HFFc6 (cell line): ENCODE data around the gene NUP133. TPM values are rescaled to one million over a fixed set of nuclear protein-coding genes. Genes with fewer than 3 reads are reported as not detected.

Experiments used
- DNase-seq: peaks from one replicate; pipeline ENCODE4 v3.0.0-alpha.2; 2018
- H3K27ac Mint-ChIP-seq: 2 replicates; pipeline ENCODE4 v1.8.0; 2020; ENCODE audit warnings: mild to moderate bottlenecking, mixed read lengths
- H3K27me3 Mint-ChIP-seq: 2 replicates; pipeline ENCODE4 v1.8.0; 2021; ENCODE audit warnings: mild to moderate bottlenecking, moderate library complexity, mixed read lengths; ENCODE audit not compliant: insufficient read depth
- H3K36me3 Mint-ChIP-seq: 2 replicates; pipeline ENCODE4 v1.8.0; 2021; ENCODE audit warnings: low read depth, mixed read lengths
- H3K4me1 Mint-ChIP-seq: 2 replicates; pipeline ENCODE4 v1.8.0; 2020; ENCODE audit warnings: low read depth, mixed read lengths
- H3K4me3 Mint-ChIP-seq: 2 replicates; pipeline ENCODE4 v1.8.0; 2020; ENCODE audit warnings: mild to moderate bottlenecking, moderate library complexity, mixed read lengths
- H3K9me3 Mint-ChIP-seq: 2 replicates; pipeline ENCODE4 v1.8.0; 2020; ENCODE audit warnings: mild to moderate bottlenecking, mixed read lengths
- total RNA-seq, 6 experiments: library from RNA; stranded (reverse); fragmentation: NEBNext Ultra II Directional; extraction: Animal tissue kit (Norgen Biotek cat#: 25700); gene quantifications; 2 replicates in 1 of 6; 3 replicates in 5 of 6; pipeline ENCODE4 v1.2.3, GENCODE V29; 2021
- TF ChIP-seq, protein P1 (sequence below): fragments of 200-600 bp; sonication (generic); IDR thresholded peaks from 2 replicates; pipeline ENCODE4 v1.5.0; 2021; ENCODE audit warnings: antibody characterized with exemption, mild to moderate bottlenecking

The NUP133 gene
- total RNA-seq, 6 experiments from 2014 or later = 34.3 to 42.8 (median 36.0) TPM

DNA sequence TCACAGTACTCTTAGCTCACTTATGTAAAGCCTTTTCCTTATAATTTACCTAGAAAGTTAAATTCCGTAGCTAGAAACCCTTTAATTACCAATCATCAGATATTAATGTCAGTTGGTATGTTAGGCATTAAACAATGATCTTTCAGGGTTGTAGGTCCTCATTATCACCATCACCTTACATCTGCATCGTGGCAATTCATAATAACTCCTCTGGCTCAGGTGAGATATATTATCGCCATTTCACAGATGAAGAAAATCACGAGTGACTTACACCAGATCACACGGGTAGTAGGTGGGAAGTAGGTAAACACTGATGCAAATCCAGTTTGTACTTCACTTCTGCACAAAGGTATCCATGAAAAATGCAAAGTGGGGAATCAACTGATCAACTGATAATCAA is 639 bp downstream of the NUP133 start:
- Mint-ChIP-seq H3K4me1 (peaks cover 19% of the 10 kb centered on the region), H3K27ac (peak overlapping the region; percentile 98), H3K36me3 (no peaks in the 10 kb centered on the region; the same call in 1 of the 2 replicates), H3K27me3 (no peaks in the 10 kb centered on the region; the same call in 1 of the 2 replicates), H3K9me3 (no peaks in the 10 kb centered on the region), H3K4me3 (peak overlapping the region; percentile 96)
- no peak for DNase-seq
- TF ChIP-seq, protein P1, sequence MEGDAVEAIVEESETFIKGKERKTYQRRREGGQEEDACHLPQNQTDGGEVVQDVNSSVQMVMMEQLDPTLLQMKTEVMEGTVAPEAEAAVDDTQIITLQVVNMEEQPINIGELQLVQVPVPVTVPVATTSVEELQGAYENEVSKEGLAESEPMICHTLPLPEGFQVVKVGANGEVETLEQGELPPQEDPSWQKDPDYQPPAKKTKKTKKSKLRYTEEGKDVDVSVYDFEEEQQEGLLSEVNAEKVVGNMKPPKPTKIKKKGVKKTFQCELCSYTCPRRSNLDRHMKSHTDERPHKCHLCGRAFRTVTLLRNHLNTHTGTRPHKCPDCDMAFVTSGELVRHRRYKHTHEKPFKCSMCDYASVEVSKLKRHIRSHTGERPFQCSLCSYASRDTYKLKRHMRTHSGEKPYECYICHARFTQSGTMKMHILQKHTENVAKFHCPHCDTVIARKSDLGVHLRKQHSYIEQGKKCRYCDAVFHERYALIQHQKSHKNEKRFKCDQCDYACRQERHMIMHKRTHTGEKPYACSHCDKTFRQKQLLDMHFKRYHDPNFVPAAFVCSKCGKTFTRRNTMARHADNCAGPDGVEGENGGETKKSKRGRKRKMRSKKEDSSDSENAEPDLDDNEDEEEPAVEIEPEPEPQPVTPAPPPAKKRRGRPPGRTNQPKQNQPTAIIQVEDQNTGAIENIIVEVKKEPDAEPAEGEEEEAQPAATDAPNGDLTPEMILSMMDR = no peak

DNA sequence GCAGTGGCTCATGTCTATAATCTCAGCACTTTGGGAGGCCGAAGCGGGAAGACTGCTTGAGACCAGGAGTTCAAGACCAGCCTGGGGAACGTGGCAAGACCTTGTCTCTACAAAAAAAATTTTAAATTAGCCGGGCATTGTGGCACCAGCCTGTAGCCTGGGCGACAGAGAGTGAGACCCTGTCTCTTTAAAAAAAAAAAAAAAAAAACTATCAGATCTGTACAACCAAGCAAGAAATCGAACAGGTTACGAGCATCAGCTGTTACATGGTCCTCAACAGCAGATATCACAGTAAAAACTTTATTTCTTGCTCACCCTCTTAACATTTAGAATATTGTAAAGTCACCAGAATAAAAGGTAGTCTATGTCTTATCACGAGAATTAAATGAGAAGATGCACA is 1.5 kb downstream of the NUP133 start:
- H3K9me3 Mint-ChIP-seq = no peaks in the 10 kb centered on the region
- peak overlapping the region; percentile 16; the same call in 1 of the 2 replicates for H3K27ac Mint-ChIP-seq
- peaks cover 19% of the 10 kb centered on the region for H3K4me1 Mint-ChIP-seq
- H3K27me3 Mint-ChIP-seq = no peaks in the 10 kb centered on the region; the same call in 1 of the 2 replicates
- DNase-seq = no peak
- TF ChIP-seq, protein P1 = no peak
- H3K4me3 Mint-ChIP-seq = peak overlapping the region; percentile 96
- H3K36me3 Mint-ChIP-seq = no peaks in the 10 kb centered on the region; the same call in 1 of the 2 replicates

DNA sequence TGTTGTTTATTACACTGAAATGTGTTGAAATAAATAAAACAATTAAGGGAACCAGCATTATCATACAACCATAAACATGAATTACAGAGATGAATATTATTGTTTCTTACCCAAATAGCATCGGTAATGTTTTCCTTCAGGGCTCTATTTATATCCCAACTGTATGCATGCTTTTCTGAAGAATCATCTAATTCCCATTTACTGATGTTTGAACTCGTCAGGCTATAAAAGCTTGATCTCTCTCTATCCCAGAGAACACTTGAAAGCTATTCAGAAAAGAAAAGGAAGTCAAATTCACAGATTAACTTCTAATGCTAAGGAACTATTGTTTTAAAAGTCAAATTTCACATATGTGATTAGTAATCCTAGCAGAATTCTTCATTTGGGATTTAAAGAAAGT is 12.4 kb downstream of the NUP133 start:
- peak; percentile 34 for DNase-seq
- TF ChIP-seq, protein P1 = no peak
- Mint-ChIP-seq H3K4me3 (no peak overlapping the region; the same call in 1 of the 2 replicates), H3K27ac (peak overlapping the region; percentile 73), H3K27me3 (no peaks in the 10 kb centered on the region; the same call in 1 of the 2 replicates), H3K9me3 (no peaks in the 10 kb centered on the region), H3K4me1 (peaks cover 16% of the 10 kb centered on the region), H3K36me3 (peaks cover 39% of the 10 kb centered on the region)

DNA sequence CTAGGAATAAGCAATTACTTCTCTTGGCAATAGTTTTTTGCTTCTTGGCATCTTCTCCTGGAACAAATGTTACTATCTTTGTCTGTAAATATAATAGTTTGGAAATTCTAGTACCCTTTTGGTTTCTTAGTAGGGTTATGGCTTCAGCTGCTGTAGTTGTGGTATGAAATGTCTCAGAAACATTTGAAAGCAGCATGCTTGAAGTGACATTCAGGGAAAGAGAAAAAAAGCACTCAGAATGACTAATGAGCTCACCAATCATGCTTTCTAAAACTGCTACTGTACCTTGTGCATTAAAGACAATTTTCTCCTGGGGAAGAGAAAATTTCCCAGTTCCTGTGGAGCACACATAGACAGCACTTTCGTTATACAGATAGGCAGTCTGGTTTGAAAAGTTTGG is 21.0 kb downstream of the NUP133 start:
- H3K36me3 Mint-ChIP-seq = peaks cover 11% of the 10 kb centered on the region
- no peaks in the 10 kb centered on the region for H3K27me3 Mint-ChIP-seq
- no peak for DNase-seq
- H3K27ac Mint-ChIP-seq = no peak overlapping the region
- no peak overlapping the region for H3K4me3 Mint-ChIP-seq
- peaks cover 4% of the 10 kb centered on the region for H3K4me1 Mint-ChIP-seq
- no peaks in the 10 kb centered on the region for H3K9me3 Mint-ChIP-seq
- TF ChIP-seq, protein P1 = no peak

DNA sequence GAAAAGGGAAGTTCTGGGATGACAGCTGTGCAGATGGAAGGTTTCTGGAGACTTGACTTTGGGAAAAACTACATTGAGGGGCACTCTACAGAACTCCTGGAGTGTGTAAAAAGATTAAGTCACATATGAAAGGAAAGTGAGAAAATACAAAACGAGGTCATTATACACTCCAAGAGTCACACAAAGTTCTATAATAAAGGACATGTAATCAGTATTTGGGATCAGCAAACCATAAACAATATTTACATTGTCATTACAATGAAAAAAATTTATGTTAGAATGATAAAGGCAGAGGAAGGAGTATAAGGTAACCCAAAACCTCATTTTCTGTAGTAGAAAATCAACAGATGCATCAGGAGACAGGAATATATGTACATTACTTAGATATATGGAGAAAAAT is 22.8 kb downstream of the NUP133 start:
- Mint-ChIP-seq H3K9me3 (no peaks in the 10 kb centered on the region), H3K4me1 (peaks cover 7% of the 10 kb centered on the region), H3K36me3 (peaks cover 13% of the 10 kb centered on the region), H3K4me3 (no peak overlapping the region), H3K27ac (no peak overlapping the region), H3K27me3 (no peaks in the 10 kb centered on the region)
- DNase-seq = no peak
- TF ChIP-seq, protein P1 = no peak

DNA sequence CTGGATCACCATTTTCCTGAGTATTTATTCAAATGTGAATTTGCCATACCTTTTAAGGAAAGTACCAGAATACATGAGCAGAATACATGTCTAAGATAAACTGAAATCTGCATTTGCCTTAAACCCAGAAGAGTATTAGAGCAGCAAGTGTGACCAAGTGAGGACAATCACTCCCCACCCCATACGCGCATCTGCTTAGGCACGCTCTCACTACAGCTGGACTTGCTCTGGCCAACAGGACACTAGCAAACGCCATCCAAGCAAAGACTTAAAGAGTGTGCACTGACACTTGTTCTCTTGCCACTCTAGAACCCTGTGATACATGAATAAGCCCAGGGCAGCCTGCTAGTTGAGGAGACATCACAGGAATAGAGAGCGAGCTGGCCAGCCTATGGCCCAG is 25.6 kb downstream of the NUP133 start:
- TF ChIP-seq, protein P1 = no peak
- no peak for DNase-seq
- peaks cover 9% of the 10 kb centered on the region; the same call in 1 of the 2 replicates for H3K36me3 Mint-ChIP-seq
- H3K27me3 Mint-ChIP-seq = no peaks in the 10 kb centered on the region
- peak overlapping the region; percentile 70; the same call in 1 of the 2 replicates for H3K27ac Mint-ChIP-seq
- no peak overlapping the region for H3K4me3 Mint-ChIP-seq
- H3K4me1 Mint-ChIP-seq = peaks cover 7% of the 10 kb centered on the region
- H3K9me3 Mint-ChIP-seq = no peaks in the 10 kb centered on the region
